Panc1 (cell line): ENCODE results near the gene GLIS2. TPM values are rescaled to one million over a fixed set of nuclear protein-coding genes. Genes with fewer than 3 reads are reported as not detected.
A peak's percentile ranks its signal among the peaks of the same experiment; 100 is the strongest.

Source experiments
- ATAC-seq: fragments of 200-7000 bp; cut with Tn5 transposase; 2 replicates; pipeline ENCODE4 v1.9.1; 2020; ENCODE audit warnings: mild to moderate bottlenecking, moderate library complexity
- BruUV-seq: library from RNA; stranded (reverse); fragments of 400-500 nt; replicated peaks from 2 replicates; lab custom pipeline; 2021; lab: Mats Ljungman, UMichigan
- CTCF ChIA-PET: fragments of 300-600 bp; sonication (Branson Sonifier 250); formaldehyde crosslinking; loops from one replicate; lab custom pipeline; 2022; ENCODE audit warnings: antibody characterized with exemption; lab: Charles Lee
- POLR2A ChIA-PET: fragments of 300-600 bp; sonication (Branson Sonifier 250); formaldehyde crosslinking; loops from one replicate; lab custom pipeline; 2022; ENCODE audit warnings: antibody characterized with exemption; lab: Charles Lee
- DNase-seq: peaks from one replicate; pipeline ENCODE4 v3.0.0-alpha.2; 2010; ENCODE audit warnings: low read depth, low spot score
- H3K27ac ChIP-seq: 2 replicates; pipeline ENCODE4 v1.5.1; 2011; ENCODE audit warnings: mild to moderate bottlenecking, low read length, inconsistent platforms
- H3K27me3 ChIP-seq: fragments of 200-500 bp; sonication (Bioruptor generic); 2 replicates; pipeline ENCODE4 v1.6.0; 2014; ENCODE audit warnings: low read length, inconsistent platforms; ENCODE audit not compliant: control insufficient read depth, insufficient read depth
- H3K36me3 ChIP-seq: fragments of 200-500 bp; sonication (Bioruptor generic); 2 replicates; pipeline ENCODE4 v1.5.1; 2014; ENCODE audit warnings: inconsistent platforms, mild to moderate bottlenecking, low read length, moderate library complexity; ENCODE audit not compliant: control insufficient read depth, insufficient read depth
- H3K4me1 ChIP-seq: 2 replicates; pipeline ENCODE4 v1.5.1; 2011; ENCODE audit warnings: inconsistent platforms, mild to moderate bottlenecking, low read length, moderate library complexity; ENCODE audit not compliant: control insufficient read depth, insufficient read depth
- H3K4me3 ChIP-seq, 2 experiments: 2 replicates each; pipeline ENCODE4 v1.5.1; 2011 to 2012; ENCODE audit warnings: low read depth in 2 of 2, low read length in 2 of 2, mild to moderate bottlenecking in 2 of 2, inconsistent platforms in 1 of 2, moderate library complexity in 1 of 2
- H3K9me3 ChIP-seq: fragments of 200-500 bp; sonication (Bioruptor generic); 2 replicates; pipeline ENCODE4 v1.5.1; 2014; ENCODE audit warnings: low read depth, mild to moderate bottlenecking, inconsistent platforms, low read length, moderate library complexity; ENCODE audit not compliant: control insufficient read depth, insufficient read depth
- POLR2AphosphoS5 ChIP-seq: IDR thresholded peaks from 2 replicates; pipeline ENCODE4 v1.6.1; 2012; ENCODE audit warnings: mild to moderate bottlenecking, low read depth, low read length, moderate library complexity
- REST ChIP-seq, 2 experiments: IDR thresholded peaks; 2 replicates each; pipeline ENCODE4 v1.6.1; 2011 to 2012; ENCODE audit warnings: low read depth in 2 of 2, control low read depth in 1 of 2, low read length in 1 of 2, mild to moderate bottlenecking in 1 of 2, moderate library complexity in 1 of 2; ENCODE audit not compliant: insufficient read depth in 1 of 2
- SIN3A ChIP-seq: IDR thresholded peaks from 2 replicates; pipeline ENCODE4 v1.6.1; 2012; ENCODE audit warnings: low read depth, mild to moderate bottlenecking, low read length, moderate library complexity, borderline replicate concordance; ENCODE audit not compliant: insufficient read depth
- TCF7L2 ChIP-seq: IDR thresholded peaks from 2 replicates; pipeline ENCODE4 v1.6.1; 2011; ENCODE audit warnings: mild to moderate bottlenecking, low read depth, low read length, inconsistent platforms
- in situ Hi-C: cut with HindIII; loops from 2 replicates; pipeline ENCODE4 v1.10.0; 2016; ENCODE audit warnings: low sequenced_read_pairs, low pct_unique_long_range_greater_than_20kb
- intact Hi-C: fragments of 100-400 bp; cut with micrococcal nuclease; formaldehyde crosslinking; loops from one replicate; pipeline ENCODE4 v1.10.0; 2022; ENCODE audit not compliant: unreplicated experiment
- total RNA-seq: library from RNA; stranded (reverse); gene quantifications from one replicate; pipeline ENCODE4 v1.2.1, GENCODE V29; 2021; ENCODE audit not compliant: unreplicated experiment
- TF ChIP-seq, protein P1 (sequence below): fragments of 450-650 bp; IDR thresholded peaks from 2 replicates; pipeline ENCODE4 v1.5.1; 2017; ENCODE audit warnings: mild to moderate bottlenecking

The GLIS2 gene
- total RNA-seq, 1 experiment from 2014 or later: 87.3 TPM

DNA sequence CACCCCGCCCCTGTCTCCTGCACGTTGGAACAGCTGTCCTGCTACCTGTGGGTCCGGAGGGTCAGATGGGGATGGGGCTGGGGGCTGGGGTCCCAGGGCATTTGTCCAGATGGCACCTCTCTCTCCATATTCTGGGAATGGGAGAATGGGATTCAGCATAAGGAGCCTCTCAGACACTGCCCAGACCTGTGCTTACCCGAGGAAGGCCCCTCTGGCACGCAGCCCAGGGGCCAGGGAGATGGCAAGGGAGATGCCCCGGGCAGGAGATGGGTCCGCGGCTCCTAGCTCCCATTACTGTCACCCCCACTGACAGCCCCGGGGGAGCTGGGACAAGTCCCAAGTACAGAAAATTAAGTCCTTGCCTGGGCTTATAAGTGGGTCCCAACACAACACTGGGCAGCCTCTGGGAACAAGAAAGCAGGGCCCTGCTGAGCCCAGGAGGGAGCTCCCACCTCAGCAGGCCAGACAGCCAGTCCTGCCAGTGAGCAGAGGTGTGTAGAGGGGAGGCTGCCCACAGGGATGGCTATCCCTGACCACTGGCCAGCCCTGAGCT lies 57.6 kb downstream of the GLIS2 start:
- in situ Hi-C loops: no loop called here
- intact Hi-C loops: no loop called here
- POLR2A ChIA-PET: no interaction called here
- CTCF ChIA-PET: interaction anchor here (1.6 kb wide), 1 partner anchor 29 kb away, joined by 7 read pairs; no protein-coding TSS in a partner anchor
- no peaks in the 10 kb centered on the region for H3K9me3 ChIP-seq
- TF ChIP-seq REST (IDR thresholded peaks at IDR 0.05; ENCODE audit: insufficient read depth in 1 of 2, low read depth in 2 of 2, low read length in 1 of 2) (no peak), TCF7L2 (no peak), SIN3A (no peak; the same call in 1 of the 2 replicates), POLR2AphosphoS5 (no peak)
- TF ChIP-seq, protein P1, sequence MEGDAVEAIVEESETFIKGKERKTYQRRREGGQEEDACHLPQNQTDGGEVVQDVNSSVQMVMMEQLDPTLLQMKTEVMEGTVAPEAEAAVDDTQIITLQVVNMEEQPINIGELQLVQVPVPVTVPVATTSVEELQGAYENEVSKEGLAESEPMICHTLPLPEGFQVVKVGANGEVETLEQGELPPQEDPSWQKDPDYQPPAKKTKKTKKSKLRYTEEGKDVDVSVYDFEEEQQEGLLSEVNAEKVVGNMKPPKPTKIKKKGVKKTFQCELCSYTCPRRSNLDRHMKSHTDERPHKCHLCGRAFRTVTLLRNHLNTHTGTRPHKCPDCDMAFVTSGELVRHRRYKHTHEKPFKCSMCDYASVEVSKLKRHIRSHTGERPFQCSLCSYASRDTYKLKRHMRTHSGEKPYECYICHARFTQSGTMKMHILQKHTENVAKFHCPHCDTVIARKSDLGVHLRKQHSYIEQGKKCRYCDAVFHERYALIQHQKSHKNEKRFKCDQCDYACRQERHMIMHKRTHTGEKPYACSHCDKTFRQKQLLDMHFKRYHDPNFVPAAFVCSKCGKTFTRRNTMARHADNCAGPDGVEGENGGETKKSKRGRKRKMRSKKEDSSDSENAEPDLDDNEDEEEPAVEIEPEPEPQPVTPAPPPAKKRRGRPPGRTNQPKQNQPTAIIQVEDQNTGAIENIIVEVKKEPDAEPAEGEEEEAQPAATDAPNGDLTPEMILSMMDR: no peak
- peak overlapping the region; percentile 79 to 80 for H3K4me3 ChIP-seq
- H3K36me3 ChIP-seq: no peaks in the 10 kb centered on the region
- no TSS peak for BruUV-seq
- peak; percentile 12; the same call in 1 of the 2 replicates for ATAC-seq
- H3K27me3 ChIP-seq: no peaks in the 10 kb centered on the region
- peak overlapping the region; percentile 83 for H3K27ac ChIP-seq
- H3K4me1 ChIP-seq: peaks cover 73% of the 10 kb centered on the region
- no peak for DNase-seq

- intact Hi-C loops: no loop called here
These were observed 58.3 kb downstream of the GLIS2 start for GRCh38 chr16:4373909-4374742.

More at GRCh38 chr16:4373909-4374742, 58.3 kb downstream of the GLIS2 start:
- Histone ChIP-seq H3K4me1 (peaks cover 78% of the 10 kb centered on the region), H3K4me3 (peak overlapping the region; percentile 79 to 80), H3K36me3 (no peaks in the 10 kb centered on the region), H3K9me3 (no peaks in the 10 kb centered on the region), H3K27me3 (no peaks in the 10 kb centered on the region), H3K27ac (peak overlapping the region; percentile 83)
- ChIA-PET POLR2A (no interaction called here), CTCF (interaction anchor here (0.6 to 1.6 kb wide), 3 partner anchors 10 to 29 kb away, joined by 5 to 10 read pairs (median 7); no protein-coding TSS in a partner anchor)
- BruUV-seq: no TSS peak
- TF ChIP-seq, protein P1: no peak
- TF ChIP-seq TCF7L2 (no peak), REST (IDR thresholded peaks at IDR 0.05; ENCODE audit: insufficient read depth in 1 of 2, low read depth in 2 of 2, low read length in 1 of 2) (no peak), POLR2AphosphoS5 (no peak), SIN3A (no peak)
- ATAC-seq: peak; percentile 1; the same call in 1 of the 2 replicates
- in situ Hi-C loops: no loop called here
- DNase-seq: no peak
